Tibial nerve (tissue), 4 donors: ENCODE data around the gene C3orf80. TPM values are rescaled to one million over a fixed set of nuclear protein-coding genes. Genes with fewer than 3 reads are reported as not detected.
"Not testable (repeated sequence)": the region's sequence is repeated elsewhere in the genome, so short reads cannot be mapped to it uniquely, and the experiment has no call there.

ENCODE experiments used
- DNase-seq, 2 donors: peaks; one replicate each; pipeline ENCODE4 v3.0.0-alpha.2; 2019; ENCODE audit warnings: low spot score in 2 of 2
- H3K27ac ChIP-seq, 4 donors: fragments of 200-600 bp; sonication (generic) in 3 of 4; one replicate each; pipeline ENCODE4 v1.5.1; 2017 to 2019; ENCODE audit warnings: mild to moderate bottlenecking in 1 of 4
- H3K27me3 ChIP-seq, 2 donors: fragments of 200-600 bp; sonication (generic) in 1 of 2; one replicate each; pipeline versions ENCODE4 v1.5.1 to v1.6.0; 2017 to 2019
- H3K36me3 ChIP-seq, 3 donors: fragments of 200-600 bp; sonication (generic); one replicate each; pipeline ENCODE4 v1.5.1; 2018 to 2019
- H3K4me1 ChIP-seq, 4 donors: fragments of 200-600 bp; sonication (generic) in 3 of 4; one replicate each; pipeline ENCODE4 v1.5.1; 2017 to 2019
- H3K4me3 ChIP-seq, 4 donors: fragments of 200-600 bp; sonication (generic) in 3 of 4; one replicate each; pipeline ENCODE4 v1.5.1; 2017 to 2019; ENCODE audit warnings: mild to moderate bottlenecking in 1 of 4, moderate library complexity in 1 of 4
- H3K9me3 ChIP-seq, 4 donors: fragments of 200-600 bp; sonication (generic) in 3 of 4; one replicate each; pipeline ENCODE4 v1.5.1; 2017 to 2019
- CTCF ChIP-seq, 5 experiments: fragments of 200-600 bp in 3 of 5; fragments of 450-650 bp in 2 of 5; sonication (generic) in 3 of 5; IDR thresholded peaks; one replicate each; pipeline ENCODE4 v1.5.1; 2016 to 2019; ENCODE audit warnings: antibody characterized with exemption in 5 of 5, mild to moderate bottlenecking in 3 of 5, moderate library complexity in 2 of 5
- EP300 ChIP-seq, 2 donors: sonication (generic); formaldehyde crosslinking; IDR thresholded peaks; one replicate each; pipeline ENCODE4 v1.6.1; 2017; ENCODE audit warnings: antibody characterized with exemption in 2 of 2, mild to moderate bottlenecking in 1 of 2
- POLR2A ChIP-seq, 2 donors: fragments of 450-650 bp; IDR thresholded peaks; one replicate each; pipeline ENCODE4 v1.6.1; 2017; ENCODE audit warnings: antibody characterized with exemption in 2 of 2, mild to moderate bottlenecking in 2 of 2, moderate library complexity in 2 of 2
- WGBS, 2 donors: methylation state at CpG; one replicate each; pipeline ENCODE4 v1.1.5; 2018; 5-methylcytosine and 5-hydroxymethylcytosine counted together
- total RNA-seq, 4 donors: library from RNA; depleted of rRNA; stranded (reverse); fragments of >200 nt; gene quantifications; one replicate each; pipeline ENCODE4 v1.1.0, GENCODE V29; 2016

C3orf80 gene
- total RNA-seq, 4 donors from 2014 or later: 0.84 to 2.2 (median 1.8) TPM; not detected in 1

- Histone ChIP-seq H3K4me3 (no peak overlapping the region), H3K9me3 (no peaks in the 10 kb centered on the region), H3K36me3 (no peaks in the 10 kb centered on the region), H3K4me1 (no peaks in the 10 kb centered on the region), H3K27me3 (no peaks in the 10 kb centered on the region), H3K27ac (no peak overlapping the region)
- TF ChIP-seq EP300 (IDR thresholded peaks at IDR 0.05): no peak
- no peak for TF ChIP-seq CTCF (IDR thresholded peaks at IDR 0.05)
- no peak for TF ChIP-seq POLR2A (IDR thresholded peaks at IDR 0.05)
- no peak for DNase-seq
- 76 to 80% methylated on average over 6 of the region's 6 CpGs for WGBS, 2 donors
These were observed 31.5 kb upstream of the C3orf80 start for GRCh38 chr3:160193644-160194192.

- DNase-seq: no peak
- WGBS, 2 donors: 80 to 93% methylated on average over 1 of the region's 1 CpG
- Histone ChIP-seq H3K27ac (no peak overlapping the region), H3K27me3 (no peaks in the 10 kb centered on the region), H3K36me3 (no peaks in the 10 kb centered on the region), H3K4me1 (no peaks in the 10 kb centered on the region), H3K9me3 (no peaks in the 10 kb centered on the region), H3K4me3 (no peak overlapping the region)
- TF ChIP-seq EP300 (IDR thresholded peaks at IDR 0.05) (no peak), POLR2A (IDR thresholded peaks at IDR 0.05) (no peak), CTCF (IDR thresholded peaks at IDR 0.05) (no peak)
These were observed 30.8 kb upstream of the C3orf80 start for GRCh38 chr3:160194438-160194837.

- no peaks in the 10 kb centered on the region for H3K9me3 ChIP-seq
- H3K36me3 ChIP-seq: no peaks in the 10 kb centered on the region
- no peak overlapping the region for H3K4me3 ChIP-seq
- no peak for DNase-seq
- TF ChIP-seq POLR2A (IDR thresholded peaks at IDR 0.05) (no peak), CTCF (IDR thresholded peaks at IDR 0.05) (no peak), EP300 (IDR thresholded peaks at IDR 0.05) (no peak)
- H3K27ac ChIP-seq: no peak overlapping the region
- H3K4me1 ChIP-seq: no peaks in the 10 kb centered on the region
- no peaks in the 10 kb centered on the region for H3K27me3 ChIP-seq
These were observed 30.1 kb upstream of the C3orf80 start for GRCh38 chr3:160195106-160195505.

- no peaks in the 10 kb centered on the region for H3K4me1 ChIP-seq
- no peaks in the 10 kb centered on the region for H3K9me3 ChIP-seq
- TF ChIP-seq EP300 (IDR thresholded peaks at IDR 0.05): no peak
- DNase-seq: no peak
- H3K36me3 ChIP-seq: no peaks in the 10 kb centered on the region
- WGBS, 2 donors: 65 to 67% methylated on average over 9 of the region's 9 CpGs
- H3K4me3 ChIP-seq: no peak overlapping the region
- no peaks in the 10 kb centered on the region for H3K27me3 ChIP-seq
- no peak overlapping the region for H3K27ac ChIP-seq
These were observed 28.6 kb upstream of the C3orf80 start for GRCh38 chr3:160196511-160197104.

DNA sequence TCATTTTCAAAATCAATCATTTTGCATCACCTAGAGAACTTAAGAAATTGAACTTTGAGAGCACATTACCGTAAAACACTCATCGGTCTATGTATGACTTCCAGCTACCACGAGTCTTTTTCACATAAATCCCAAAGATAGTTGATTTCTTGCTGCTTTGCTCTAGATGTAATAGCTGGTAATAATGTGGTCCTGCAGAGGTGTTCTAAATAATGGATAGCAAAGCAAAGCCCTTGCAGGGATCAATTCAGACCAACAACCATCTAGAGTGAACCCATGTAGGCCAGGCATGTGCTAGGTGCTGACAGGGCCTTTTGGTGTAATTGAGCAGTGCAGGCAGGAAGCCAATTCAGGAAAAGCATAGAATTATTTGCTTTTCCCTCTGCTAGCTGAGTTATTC, 26.1 kb upstream of the C3orf80 start:
- H3K9me3 ChIP-seq: no peaks in the 10 kb centered on the region
- DNase-seq: no peak
- H3K4me3 ChIP-seq: no peak overlapping the region
- no peak overlapping the region for H3K27ac ChIP-seq
- no peaks in the 10 kb centered on the region for H3K27me3 ChIP-seq
- H3K36me3 ChIP-seq: no peaks in the 10 kb centered on the region
- TF ChIP-seq CTCF (IDR thresholded peaks at IDR 0.05): no peak
- TF ChIP-seq POLR2A (IDR thresholded peaks at IDR 0.05): no peak
- 96 to 98% methylated on average over 3 of the region's 3 CpGs for WGBS, 2 donors
- H3K4me1 ChIP-seq: no peaks in the 10 kb centered on the region

GRCh38 chr3:160200353-160200752, 24.9 kb upstream of the C3orf80 start:
- H3K36me3 ChIP-seq: no peaks in the 10 kb centered on the region
- TF ChIP-seq CTCF (IDR thresholded peaks at IDR 0.05) (no peak), POLR2A (IDR thresholded peaks at IDR 0.05) (no peak), EP300 (IDR thresholded peaks at IDR 0.05) (no peak)
- no peak overlapping the region for H3K27ac ChIP-seq
- WGBS, 2 donors: 100% methylated on average over 1 of the region's 1 CpG
- no peaks in the 10 kb centered on the region for H3K9me3 ChIP-seq
- H3K4me3 ChIP-seq: no peak overlapping the region
- H3K4me1 ChIP-seq: no peaks in the 10 kb centered on the region
- H3K27me3 ChIP-seq: no peaks in the 10 kb centered on the region
- no peak for DNase-seq

DNA sequence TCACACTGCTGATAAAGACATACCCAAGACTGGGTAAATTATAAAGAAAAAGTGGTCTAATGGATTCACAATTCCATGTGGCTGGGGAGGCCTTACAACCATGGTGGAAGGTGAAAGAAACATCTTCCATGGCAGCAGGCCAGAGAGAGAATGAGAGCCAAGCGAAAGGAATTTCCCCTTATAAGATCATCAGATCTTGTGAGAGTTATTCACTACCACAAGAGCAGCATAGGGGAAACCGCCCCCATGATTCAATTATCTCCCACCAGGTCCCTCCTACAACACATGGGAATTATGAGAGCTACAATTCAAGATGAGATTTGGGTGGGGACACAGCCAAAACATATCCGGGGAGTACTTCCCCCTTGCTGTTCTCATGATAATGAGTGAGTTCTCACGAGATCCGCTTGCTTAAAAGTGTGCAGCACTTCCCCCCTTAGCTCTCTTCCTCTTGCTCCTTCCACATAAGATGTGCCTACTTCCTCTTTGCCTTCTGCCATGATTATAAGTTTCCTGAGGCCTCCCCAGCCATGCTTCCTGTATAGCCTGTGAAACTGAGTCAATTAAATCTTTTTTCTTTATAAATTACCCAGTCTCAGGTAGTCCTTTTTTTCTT, 20.7 kb upstream of the C3orf80 start:
- not testable (repeated sequence) for H3K4me3 ChIP-seq, H3K27ac ChIP-seq, H3K9me3 ChIP-seq, H3K4me1 ChIP-seq, DNase-seq, H3K36me3 ChIP-seq, H3K27me3 ChIP-seq
- WGBS, 2 donors: 73 to 76% methylated on average over 5 of the region's 5 CpGs
